SU-DHL-6 (cell line): Measurements from ENCODE around the gene FARP2.
"Not testable (repeated sequence)": the region's sequence is repeated elsewhere in the genome, so short reads cannot be mapped to it uniquely, and the experiment has no call there.

ENCODE experiments used
- H2AFZ ChIP-seq: fragments of 200-600 bp; sonication (generic); 2 replicates; pipeline ENCODE4 v1.6.1; 2014; ENCODE audit warnings: low read depth, mild to moderate bottlenecking, moderate library complexity, mixed read lengths, antibody characterized with exemption, low read length; ENCODE audit not compliant: severe bottlenecking
- H3F3A ChIP-seq: fragments of 200-600 bp; shearing (Covaris generic); 2 replicates; pipeline ENCODE4 v1.6.0; 2016; ENCODE audit warnings: antibody characterized with exemption, mild to moderate bottlenecking; ENCODE audit not compliant: insufficient read depth
- H3K27ac ChIP-seq: fragments of 200-600 bp; sonication (generic); 2 replicates; pipeline ENCODE4 v1.5.1; 2016; ENCODE audit warnings: low read depth, mild to moderate bottlenecking, low read length, moderate library complexity, mixed read lengths
- H3K27me3 ChIP-seq: fragments of 200-600 bp; sonication (generic), shearing (Covaris generic); 2 replicates; pipeline ENCODE4 v1.6.0; 2014; ENCODE audit warnings: mild to moderate bottlenecking, low read length
- H3K36me3 ChIP-seq: fragments of 200-600 bp; sonication (generic); 2 replicates; pipeline ENCODE4 v1.6.1; 2014; ENCODE audit warnings: mild to moderate bottlenecking, low read length, mixed read lengths
- H3K4me2 ChIP-seq: fragments of 300-600, 200-600 bp; shearing (Covaris generic), sonication (generic); 2 replicates; pipeline ENCODE4 v1.6.0; 2014; ENCODE audit warnings: low read length, low read depth, mild to moderate bottlenecking; ENCODE audit not compliant: poor library complexity, severe bottlenecking
- H3K4me3 ChIP-seq: fragments of 200-600 bp; sonication (generic); 2 replicates; pipeline ENCODE4 v1.5.1; 2014; ENCODE audit warnings: antibody characterized with exemption, low read length, mild to moderate bottlenecking, mixed read lengths; ENCODE audit not compliant: insufficient read depth, poor library complexity, severe bottlenecking
- H3K79me2 ChIP-seq: fragments of 200-600 bp; sonication (generic); 2 replicates; pipeline ENCODE4 v1.6.1; 2014; ENCODE audit warnings: mild to moderate bottlenecking, low read length, moderate library complexity; ENCODE audit not compliant: insufficient read depth
- H3K9ac ChIP-seq: fragments of 200-600 bp; sonication (generic); 2 replicates; pipeline ENCODE4 v1.7.0; 2014; ENCODE audit warnings: mild to moderate bottlenecking, low read length
- H3K9me2 ChIP-seq: fragments of 200-600 bp; sonication (generic); replicated peaks from 2 replicates; pipeline ENCODE4 v1.6.1; 2014; ENCODE audit warnings: low read length; ENCODE audit not compliant: insufficient read depth
- H3K9me3 ChIP-seq: fragments of 200-600 bp; sonication (generic); 2 replicates; pipeline ENCODE4 v1.6.1; 2014; ENCODE audit warnings: low read length, mixed read lengths; ENCODE audit not compliant: insufficient read depth
- H4K20me1 ChIP-seq: fragments of 200-600 bp; sonication (generic); 2 replicates; pipeline ENCODE4 v1.6.1; 2014; ENCODE audit warnings: low read depth, mild to moderate bottlenecking, antibody characterized with exemption, low read length, moderate library complexity, mixed read lengths
- EZH2phosphoT487 ChIP-seq: fragments of 200-600 bp; sonication (generic), shearing (Covaris generic); conservative IDR thresholded peaks from 2 replicates; pipeline ENCODE4 v1.6.1; 2018; ENCODE audit warnings: mild to moderate bottlenecking, antibody characterized with exemption, low read length, moderate library complexity, mixed read lengths
- TF ChIP-seq, protein P1 (sequence below): fragments of 200-600 bp; sonication (generic); IDR thresholded peaks from one replicate; pipeline ENCODE4 v1.5.1; 2017; ENCODE audit warnings: antibody characterized with exemption, mild to moderate bottlenecking, low read length, moderate library complexity; ENCODE audit not compliant: insufficient read depth, poor library complexity, severe bottlenecking

FARP2 gene

DNA sequence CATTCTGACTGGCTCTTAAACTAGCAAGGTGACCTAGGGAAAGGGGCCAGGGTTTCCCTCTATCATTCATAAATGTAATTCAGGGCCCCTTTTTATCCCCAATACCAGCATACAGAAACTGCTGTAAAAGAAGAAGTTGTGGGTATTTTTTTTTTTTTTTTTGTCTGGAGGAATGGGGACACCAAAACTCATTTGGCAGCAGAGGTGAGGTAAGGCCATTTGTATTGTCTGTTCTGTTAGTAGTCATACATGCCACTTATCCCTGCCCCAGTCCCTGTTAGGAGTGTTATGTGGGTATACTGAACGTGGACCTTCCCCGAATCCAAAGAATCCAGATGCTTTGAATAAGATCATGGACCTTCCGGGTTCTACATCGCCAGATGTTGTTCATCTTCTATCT lies 38.7 kb upstream of the FARP2 start:
- Histone ChIP-seq H3K4me3 (peak overlapping the region; percentile 80), H3K27ac (peak overlapping the region; percentile 81), H4K20me1 (peaks cover 19% of the 10 kb centered on the region), H3K9ac (peak overlapping the region; percentile 83), H3K27me3 (no peaks in the 10 kb centered on the region), H2AFZ (no peak overlapping the region), H3F3A (peaks cover 4% of the 10 kb centered on the region; the same call in 1 of the 2 replicates), H3K9me3 (no peaks in the 10 kb centered on the region), H3K36me3 (peaks cover 10% of the 10 kb centered on the region), H3K4me2 (peak overlapping the region; percentile 95), H3K9me2 (no peaks in the 10 kb centered on the region), H3K79me2 (peaks cover 90% of the 10 kb centered on the region)
- no peak for TF ChIP-seq EZH2phosphoT487
- TF ChIP-seq, protein P1, sequence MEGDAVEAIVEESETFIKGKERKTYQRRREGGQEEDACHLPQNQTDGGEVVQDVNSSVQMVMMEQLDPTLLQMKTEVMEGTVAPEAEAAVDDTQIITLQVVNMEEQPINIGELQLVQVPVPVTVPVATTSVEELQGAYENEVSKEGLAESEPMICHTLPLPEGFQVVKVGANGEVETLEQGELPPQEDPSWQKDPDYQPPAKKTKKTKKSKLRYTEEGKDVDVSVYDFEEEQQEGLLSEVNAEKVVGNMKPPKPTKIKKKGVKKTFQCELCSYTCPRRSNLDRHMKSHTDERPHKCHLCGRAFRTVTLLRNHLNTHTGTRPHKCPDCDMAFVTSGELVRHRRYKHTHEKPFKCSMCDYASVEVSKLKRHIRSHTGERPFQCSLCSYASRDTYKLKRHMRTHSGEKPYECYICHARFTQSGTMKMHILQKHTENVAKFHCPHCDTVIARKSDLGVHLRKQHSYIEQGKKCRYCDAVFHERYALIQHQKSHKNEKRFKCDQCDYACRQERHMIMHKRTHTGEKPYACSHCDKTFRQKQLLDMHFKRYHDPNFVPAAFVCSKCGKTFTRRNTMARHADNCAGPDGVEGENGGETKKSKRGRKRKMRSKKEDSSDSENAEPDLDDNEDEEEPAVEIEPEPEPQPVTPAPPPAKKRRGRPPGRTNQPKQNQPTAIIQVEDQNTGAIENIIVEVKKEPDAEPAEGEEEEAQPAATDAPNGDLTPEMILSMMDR, result no peak

GRCh38 chr2:241318830-241319229 lies 37.3 kb upstream of the FARP2 start:
- H3K27ac ChIP-seq, H3K9me3 ChIP-seq, H2AFZ ChIP-seq, H3F3A ChIP-seq, H3K36me3 ChIP-seq, H3K27me3 ChIP-seq, H3K9me2 ChIP-seq: not testable (repeated sequence)
- H3K4me2 ChIP-seq, result peak overlapping the region; percentile 95
- peak overlapping the region; percentile 80 for H3K4me3 ChIP-seq
- H3K9ac ChIP-seq, result peak overlapping the region; percentile 83
- H3K79me2 ChIP-seq, result peaks cover 90% of the 10 kb centered on the region
- peaks cover 27% of the 10 kb centered on the region for H4K20me1 ChIP-seq

DNA sequence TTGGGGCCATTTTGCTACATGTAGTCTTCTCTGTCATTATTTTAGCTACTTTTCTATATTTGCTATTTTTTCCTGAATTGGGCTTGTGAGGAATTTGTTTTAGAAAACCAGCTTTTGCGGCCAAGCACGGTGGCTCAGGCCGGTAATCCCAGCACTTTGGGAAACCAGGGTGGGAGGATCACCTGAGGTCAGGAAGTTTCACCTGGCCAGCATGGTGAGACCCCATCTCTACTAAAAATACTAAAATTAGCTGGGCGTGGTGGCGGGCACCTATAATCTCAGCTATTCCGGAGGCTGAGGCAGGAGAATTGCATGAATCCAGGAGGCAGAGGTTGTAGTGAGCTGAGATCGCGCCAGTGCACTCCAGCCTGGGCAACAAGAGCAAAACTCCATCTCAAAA lies 35.7 kb upstream of the FARP2 start:
- H3K4me2 ChIP-seq, result peak overlapping the region; percentile 95
- no peak overlapping the region for H3K4me3 ChIP-seq
- H3K79me2 ChIP-seq, result peaks cover 95% of the 10 kb centered on the region
- H3K36me3 ChIP-seq, result peaks cover 13% of the 10 kb centered on the region
- no peaks in the 10 kb centered on the region for H3K9me2 ChIP-seq
- no peak overlapping the region for H2AFZ ChIP-seq
- no peaks in the 10 kb centered on the region for H3K9me3 ChIP-seq
- no peaks in the 10 kb centered on the region for H3K27me3 ChIP-seq
- H4K20me1 ChIP-seq, result peaks cover 35% of the 10 kb centered on the region
- TF ChIP-seq EZH2phosphoT487, result no peak
- TF ChIP-seq, protein P1, result no peak
- H3F3A ChIP-seq, result peaks cover 21% of the 10 kb centered on the region
- H3K27ac ChIP-seq, result no peak overlapping the region
- no peak overlapping the region for H3K9ac ChIP-seq

DNA sequence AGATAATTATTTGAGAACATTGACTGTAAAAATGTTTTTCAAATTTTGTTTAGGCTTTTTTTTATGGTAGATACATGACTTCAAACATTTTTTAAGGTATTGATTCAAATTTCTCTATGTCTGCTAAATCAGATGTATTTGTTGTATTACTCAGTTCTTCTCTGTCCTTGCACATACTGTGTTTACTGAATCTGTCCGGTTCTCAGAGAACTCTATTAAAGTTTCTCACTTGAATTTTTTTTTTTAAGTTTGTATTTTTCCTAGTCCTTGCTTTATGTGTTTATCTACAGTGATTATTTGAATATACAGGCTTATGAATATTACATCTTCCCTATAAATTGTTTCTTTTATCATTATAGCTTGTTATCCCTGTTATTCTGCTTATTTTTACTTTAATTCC lies 35.1 kb upstream of the FARP2 start:
- TF ChIP-seq, protein P1, result no peak
- no peak for TF ChIP-seq EZH2phosphoT487
- H3K4me3 ChIP-seq, result no peak overlapping the region
- no peak overlapping the region for H3K9ac ChIP-seq
- H3K4me2 ChIP-seq, result peak overlapping the region; percentile 95
- peaks cover 21% of the 10 kb centered on the region for H3F3A ChIP-seq
- no peak overlapping the region for H3K27ac ChIP-seq
- no peaks in the 10 kb centered on the region for H3K9me3 ChIP-seq
- no peaks in the 10 kb centered on the region for H3K9me2 ChIP-seq
- peaks cover 41% of the 10 kb centered on the region for H4K20me1 ChIP-seq
- H3K79me2 ChIP-seq, result peaks cover 100% of the 10 kb centered on the region
- no peak overlapping the region for H2AFZ ChIP-seq
- no peaks in the 10 kb centered on the region for H3K27me3 ChIP-seq
- H3K36me3 ChIP-seq, result peaks cover 20% of the 10 kb centered on the region
